COLO829 (cell line): ENCODE measurements around the gene UCN.

Experiments used
- DNase-seq: peaks from one replicate; pipeline ENCODE4 v3.0.0; 2012; ENCODE audit warnings: low spot score

Gene UCN

GRCh38 chr2:27261241-27261925 lies 46.9 kb downstream of the UCN start:
- DNase-seq, result no peak

- no peak for DNase-seq
Observed at GRCh38 chr2:27258051-27258450, 50.2 kb downstream of the UCN start.
